ENCODE data around the gene PCNT.

DNA sequence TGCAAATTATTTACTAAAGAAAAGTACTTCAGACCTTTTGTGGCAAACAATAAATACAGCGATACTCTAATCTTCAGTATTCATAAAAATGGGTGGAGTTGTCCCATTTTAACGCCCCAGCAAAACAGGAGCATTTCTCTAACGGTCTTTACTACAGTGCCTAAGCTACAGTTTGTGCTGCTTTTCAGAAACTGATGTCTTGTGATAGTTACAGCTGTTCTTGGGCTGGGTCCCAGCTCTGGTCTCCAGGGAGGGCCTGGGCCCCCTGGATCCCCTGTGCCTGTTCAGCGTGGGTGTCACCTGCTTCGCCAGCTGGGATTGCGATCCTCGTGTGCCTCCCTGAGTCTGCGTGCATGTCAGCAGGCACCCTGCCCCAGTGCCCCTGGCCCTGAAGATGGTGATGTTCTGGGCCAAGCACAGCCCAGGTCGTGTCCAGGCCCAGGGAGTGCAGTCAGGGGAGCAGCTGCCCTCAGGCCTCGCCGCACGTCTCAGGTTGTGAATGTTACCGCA is 70.7 kb downstream of the PCNT start:
- TF ChIP-seq, protein P1, sequence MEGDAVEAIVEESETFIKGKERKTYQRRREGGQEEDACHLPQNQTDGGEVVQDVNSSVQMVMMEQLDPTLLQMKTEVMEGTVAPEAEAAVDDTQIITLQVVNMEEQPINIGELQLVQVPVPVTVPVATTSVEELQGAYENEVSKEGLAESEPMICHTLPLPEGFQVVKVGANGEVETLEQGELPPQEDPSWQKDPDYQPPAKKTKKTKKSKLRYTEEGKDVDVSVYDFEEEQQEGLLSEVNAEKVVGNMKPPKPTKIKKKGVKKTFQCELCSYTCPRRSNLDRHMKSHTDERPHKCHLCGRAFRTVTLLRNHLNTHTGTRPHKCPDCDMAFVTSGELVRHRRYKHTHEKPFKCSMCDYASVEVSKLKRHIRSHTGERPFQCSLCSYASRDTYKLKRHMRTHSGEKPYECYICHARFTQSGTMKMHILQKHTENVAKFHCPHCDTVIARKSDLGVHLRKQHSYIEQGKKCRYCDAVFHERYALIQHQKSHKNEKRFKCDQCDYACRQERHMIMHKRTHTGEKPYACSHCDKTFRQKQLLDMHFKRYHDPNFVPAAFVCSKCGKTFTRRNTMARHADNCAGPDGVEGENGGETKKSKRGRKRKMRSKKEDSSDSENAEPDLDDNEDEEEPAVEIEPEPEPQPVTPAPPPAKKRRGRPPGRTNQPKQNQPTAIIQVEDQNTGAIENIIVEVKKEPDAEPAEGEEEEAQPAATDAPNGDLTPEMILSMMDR (IDR thresholded peaks at IDR 0.05 in 8 of 11, conservative IDR thresholded peaks at IDR 0.05 in 3 of 11) = no peak
- TF ChIP-seq POLR2A (IDR thresholded peaks at IDR 0.05) (no peak), POLR2AphosphoS5 (IDR thresholded peaks at IDR 0.05) (no peak)

Data from spleen (tissue), 7 donors.